Panc1 (cell line): Measurements from ENCODE around the gene OSGIN1. TPM values are rescaled to one million over a fixed set of nuclear protein-coding genes. Genes with fewer than 3 reads are reported as not detected.

Experiments
- ATAC-seq: fragments of 200-7000 bp; cut with Tn5 transposase; 2 replicates; pipeline ENCODE4 v1.9.1; 2020; ENCODE audit warnings: mild to moderate bottlenecking, moderate library complexity
- BruUV-seq: library from RNA; stranded (reverse); fragments of 400-500 nt; replicated peaks from 2 replicates; lab custom pipeline; 2021; lab: Mats Ljungman, UMichigan
- CTCF ChIA-PET: fragments of 300-600 bp; sonication (Branson Sonifier 250); formaldehyde crosslinking; loops from one replicate; lab custom pipeline; 2022; ENCODE audit warnings: antibody characterized with exemption; lab: Charles Lee
- POLR2A ChIA-PET: fragments of 300-600 bp; sonication (Branson Sonifier 250); formaldehyde crosslinking; loops from one replicate; lab custom pipeline; 2022; ENCODE audit warnings: antibody characterized with exemption; lab: Charles Lee
- DNase-seq: peaks from one replicate; pipeline ENCODE4 v3.0.0-alpha.2; 2010; ENCODE audit warnings: low read depth, low spot score
- H3K27ac ChIP-seq: 2 replicates; pipeline ENCODE4 v1.5.1; 2011; ENCODE audit warnings: mild to moderate bottlenecking, low read length, inconsistent platforms
- H3K27me3 ChIP-seq: fragments of 200-500 bp; sonication (Bioruptor generic); 2 replicates; pipeline ENCODE4 v1.6.0; 2014; ENCODE audit warnings: low read length, inconsistent platforms; ENCODE audit not compliant: control insufficient read depth, insufficient read depth
- H3K36me3 ChIP-seq: fragments of 200-500 bp; sonication (Bioruptor generic); 2 replicates; pipeline ENCODE4 v1.5.1; 2014; ENCODE audit warnings: inconsistent platforms, mild to moderate bottlenecking, low read length, moderate library complexity; ENCODE audit not compliant: control insufficient read depth, insufficient read depth
- H3K4me1 ChIP-seq: 2 replicates; pipeline ENCODE4 v1.5.1; 2011; ENCODE audit warnings: inconsistent platforms, mild to moderate bottlenecking, low read length, moderate library complexity; ENCODE audit not compliant: control insufficient read depth, insufficient read depth
- H3K4me3 ChIP-seq, 2 experiments: 2 replicates each; pipeline ENCODE4 v1.5.1; 2011 to 2012; ENCODE audit warnings: low read depth in 2 of 2, low read length in 2 of 2, mild to moderate bottlenecking in 2 of 2, inconsistent platforms in 1 of 2, moderate library complexity in 1 of 2
- H3K9me3 ChIP-seq: fragments of 200-500 bp; sonication (Bioruptor generic); 2 replicates; pipeline ENCODE4 v1.5.1; 2014; ENCODE audit warnings: low read depth, mild to moderate bottlenecking, inconsistent platforms, low read length, moderate library complexity; ENCODE audit not compliant: control insufficient read depth, insufficient read depth
- POLR2AphosphoS5 ChIP-seq: IDR thresholded peaks from 2 replicates; pipeline ENCODE4 v1.6.1; 2012; ENCODE audit warnings: mild to moderate bottlenecking, low read depth, low read length, moderate library complexity
- SIN3A ChIP-seq: IDR thresholded peaks from 2 replicates; pipeline ENCODE4 v1.6.1; 2012; ENCODE audit warnings: low read depth, mild to moderate bottlenecking, low read length, moderate library complexity, borderline replicate concordance; ENCODE audit not compliant: insufficient read depth
- TCF7L2 ChIP-seq: IDR thresholded peaks from 2 replicates; pipeline ENCODE4 v1.6.1; 2011; ENCODE audit warnings: mild to moderate bottlenecking, low read depth, low read length, inconsistent platforms
- in situ Hi-C: cut with HindIII; loops from 2 replicates; pipeline ENCODE4 v1.10.0; 2016; ENCODE audit warnings: low sequenced_read_pairs, low pct_unique_long_range_greater_than_20kb
- intact Hi-C: fragments of 100-400 bp; cut with micrococcal nuclease; formaldehyde crosslinking; loops from one replicate; pipeline ENCODE4 v1.10.0; 2022; ENCODE audit not compliant: unreplicated experiment
- total RNA-seq: library from RNA; stranded (reverse); gene quantifications from one replicate; pipeline ENCODE4 v1.2.1, GENCODE V29; 2021; ENCODE audit not compliant: unreplicated experiment
- TF ChIP-seq, protein P1 (sequence below): fragments of 450-650 bp; IDR thresholded peaks from 2 replicates; pipeline ENCODE4 v1.5.1; 2017; ENCODE audit warnings: mild to moderate bottlenecking
- TF ChIP-seq, protein P2 (sequence below), 2 experiments: IDR thresholded peaks; 2 replicates each; pipeline ENCODE4 v1.6.1; 2011 to 2012; ENCODE audit warnings: low read depth in 2 of 2, control low read depth in 1 of 2, low read length in 1 of 2, mild to moderate bottlenecking in 1 of 2, moderate library complexity in 1 of 2; ENCODE audit not compliant: insufficient read depth in 1 of 2

The OSGIN1 gene
- total RNA-seq, 1 experiment from 2014 or later: 4.9 TPM

DNA sequence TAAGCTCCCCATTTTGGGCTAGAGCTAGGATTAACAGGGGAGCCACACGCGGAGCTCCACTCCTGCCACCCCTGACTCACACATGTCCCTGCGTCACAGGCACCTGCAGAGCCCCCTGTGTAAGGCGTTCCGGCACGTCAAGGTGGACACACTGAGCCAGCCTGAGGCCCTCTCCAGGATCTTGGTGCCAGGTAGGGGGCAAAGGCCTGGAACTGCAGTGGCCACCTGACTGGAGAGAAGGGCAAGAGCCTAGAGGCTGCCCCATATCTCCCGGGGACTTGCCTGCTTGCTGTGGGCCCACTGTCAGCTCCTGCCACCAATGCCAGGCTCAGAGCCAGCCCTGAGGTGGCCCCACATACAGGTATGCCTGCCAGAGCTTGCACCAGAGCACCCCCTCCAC, 48.7 kb downstream of the OSGIN1 start:
- TF ChIP-seq, protein P1, sequence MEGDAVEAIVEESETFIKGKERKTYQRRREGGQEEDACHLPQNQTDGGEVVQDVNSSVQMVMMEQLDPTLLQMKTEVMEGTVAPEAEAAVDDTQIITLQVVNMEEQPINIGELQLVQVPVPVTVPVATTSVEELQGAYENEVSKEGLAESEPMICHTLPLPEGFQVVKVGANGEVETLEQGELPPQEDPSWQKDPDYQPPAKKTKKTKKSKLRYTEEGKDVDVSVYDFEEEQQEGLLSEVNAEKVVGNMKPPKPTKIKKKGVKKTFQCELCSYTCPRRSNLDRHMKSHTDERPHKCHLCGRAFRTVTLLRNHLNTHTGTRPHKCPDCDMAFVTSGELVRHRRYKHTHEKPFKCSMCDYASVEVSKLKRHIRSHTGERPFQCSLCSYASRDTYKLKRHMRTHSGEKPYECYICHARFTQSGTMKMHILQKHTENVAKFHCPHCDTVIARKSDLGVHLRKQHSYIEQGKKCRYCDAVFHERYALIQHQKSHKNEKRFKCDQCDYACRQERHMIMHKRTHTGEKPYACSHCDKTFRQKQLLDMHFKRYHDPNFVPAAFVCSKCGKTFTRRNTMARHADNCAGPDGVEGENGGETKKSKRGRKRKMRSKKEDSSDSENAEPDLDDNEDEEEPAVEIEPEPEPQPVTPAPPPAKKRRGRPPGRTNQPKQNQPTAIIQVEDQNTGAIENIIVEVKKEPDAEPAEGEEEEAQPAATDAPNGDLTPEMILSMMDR: no peak
- TF ChIP-seq SIN3A (no peak), TCF7L2 (no peak)
- TF ChIP-seq, protein P2, sequence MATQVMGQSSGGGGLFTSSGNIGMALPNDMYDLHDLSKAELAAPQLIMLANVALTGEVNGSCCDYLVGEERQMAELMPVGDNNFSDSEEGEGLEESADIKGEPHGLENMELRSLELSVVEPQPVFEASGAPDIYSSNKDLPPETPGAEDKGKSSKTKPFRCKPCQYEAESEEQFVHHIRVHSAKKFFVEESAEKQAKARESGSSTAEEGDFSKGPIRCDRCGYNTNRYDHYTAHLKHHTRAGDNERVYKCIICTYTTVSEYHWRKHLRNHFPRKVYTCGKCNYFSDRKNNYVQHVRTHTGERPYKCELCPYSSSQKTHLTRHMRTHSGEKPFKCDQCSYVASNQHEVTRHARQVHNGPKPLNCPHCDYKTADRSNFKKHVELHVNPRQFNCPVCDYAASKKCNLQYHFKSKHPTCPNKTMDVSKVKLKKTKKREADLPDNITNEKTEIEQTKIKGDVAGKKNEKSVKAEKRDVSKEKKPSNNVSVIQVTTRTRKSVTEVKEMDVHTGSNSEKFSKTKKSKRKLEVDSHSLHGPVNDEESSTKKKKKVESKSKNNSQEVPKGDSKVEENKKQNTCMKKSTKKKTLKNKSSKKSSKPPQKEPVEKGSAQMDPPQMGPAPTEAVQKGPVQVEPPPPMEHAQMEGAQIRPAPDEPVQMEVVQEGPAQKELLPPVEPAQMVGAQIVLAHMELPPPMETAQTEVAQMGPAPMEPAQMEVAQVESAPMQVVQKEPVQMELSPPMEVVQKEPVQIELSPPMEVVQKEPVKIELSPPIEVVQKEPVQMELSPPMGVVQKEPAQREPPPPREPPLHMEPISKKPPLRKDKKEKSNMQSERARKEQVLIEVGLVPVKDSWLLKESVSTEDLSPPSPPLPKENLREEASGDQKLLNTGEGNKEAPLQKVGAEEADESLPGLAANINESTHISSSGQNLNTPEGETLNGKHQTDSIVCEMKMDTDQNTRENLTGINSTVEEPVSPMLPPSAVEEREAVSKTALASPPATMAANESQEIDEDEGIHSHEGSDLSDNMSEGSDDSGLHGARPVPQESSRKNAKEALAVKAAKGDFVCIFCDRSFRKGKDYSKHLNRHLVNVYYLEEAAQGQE (IDR thresholded peaks at IDR 0.05; ENCODE audit: insufficient read depth in 1 of 2, low read depth in 2 of 2, low read length in 1 of 2): no peak
- in situ Hi-C loops (no loop called here), intact Hi-C loops (no loop called here)
- ChIA-PET POLR2A (no interaction called here), CTCF (interaction anchor here (0.6 to 1.2 kb wide), 3 partner anchors 17 to 168 kb away, joined by 3 to 4 read pairs (median 3); no protein-coding TSS in a partner anchor)
- H3K4me3 ChIP-seq: no peak overlapping the region
- no TSS peak for BruUV-seq
- H3K4me1 ChIP-seq: no peaks in the 10 kb centered on the region
- ATAC-seq: no peak
- no peak for DNase-seq
- no peaks in the 10 kb centered on the region for H3K9me3 ChIP-seq
- no peak overlapping the region for H3K27ac ChIP-seq
- H3K36me3 ChIP-seq: no peaks in the 10 kb centered on the region
- no peaks in the 10 kb centered on the region for H3K27me3 ChIP-seq

DNA sequence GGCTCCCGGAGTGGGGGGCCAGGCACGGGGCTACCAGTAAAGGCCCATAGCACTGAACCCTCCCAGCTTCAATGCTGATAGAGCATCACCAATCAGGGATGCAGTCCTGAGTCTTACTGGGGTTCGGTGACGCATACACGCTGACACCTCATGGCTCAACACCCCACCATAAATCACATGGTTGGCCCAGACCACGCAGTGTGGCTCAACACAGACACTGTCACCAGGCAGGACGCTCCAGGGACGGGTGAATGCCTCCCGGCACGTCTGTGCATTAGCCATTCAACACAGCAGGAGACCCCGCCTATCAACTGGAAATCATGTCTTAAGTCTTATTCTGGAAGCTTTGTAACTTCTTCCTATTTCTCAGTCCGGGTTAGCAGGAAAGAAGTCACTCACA, 50.0 kb downstream of the OSGIN1 start:
- CTCF ChIA-PET: no interaction called here

More for the DNA sequence above, 50.0 kb downstream of the OSGIN1 start:
- POLR2A ChIA-PET: no interaction called here
- Histone ChIP-seq H3K27me3 (no peaks in the 10 kb centered on the region), H3K27ac (no peak overlapping the region), H3K4me1 (no peaks in the 10 kb centered on the region), H3K4me3 (no peak overlapping the region), H3K36me3 (no peaks in the 10 kb centered on the region), H3K9me3 (no peaks in the 10 kb centered on the region)
- TF ChIP-seq SIN3A (no peak), POLR2AphosphoS5 (no peak), TCF7L2 (no peak)
- TF ChIP-seq, protein P1: no peak
- TF ChIP-seq, protein P2 (IDR thresholded peaks at IDR 0.05; ENCODE audit: insufficient read depth in 1 of 2, low read depth in 2 of 2, low read length in 1 of 2): no peak
- in situ Hi-C loops (no loop called here), intact Hi-C loops (no loop called here)
- BruUV-seq: no TSS peak
- DNase-seq (no peak), ATAC-seq (no peak)
